ENCODE measurements around the gene SMC5. TPM values are rescaled to one million over a fixed set of nuclear protein-coding genes. Genes with fewer than 3 reads are reported as not detected.

SMC5 gene
- total RNA-seq, 1 experiment from 2014 or later = 31.9 TPM

DNA sequence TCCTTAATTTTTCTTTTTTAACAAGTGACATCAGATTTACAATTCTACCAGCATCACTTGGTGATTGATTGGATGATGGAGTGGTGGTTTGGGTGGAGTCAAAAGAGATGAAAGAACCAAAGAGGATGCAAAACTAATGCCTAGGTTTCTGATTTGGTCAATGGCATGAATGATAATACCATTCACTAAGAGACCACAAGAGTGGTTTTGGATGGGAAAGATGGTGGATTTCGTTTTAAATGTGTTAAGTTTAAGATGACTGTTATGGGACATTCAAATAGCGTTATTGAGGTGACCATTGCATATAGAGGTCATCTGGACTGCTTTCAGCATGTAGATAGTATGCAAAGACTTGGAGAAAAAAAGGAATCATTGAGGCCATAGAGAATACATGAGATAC is 3.6 kb downstream of the SMC5 start:
- peaks cover 51% of the 10 kb centered on the region for H3K36me3 Mint-ChIP-seq (ENCODE audit: insufficient read depth, unreplicated experiment)
- no peaks in the 10 kb centered on the region for H3K27me3 Mint-ChIP-seq (ENCODE audit: insufficient read depth, unreplicated experiment)
- ChIA-PET CTCF (no interaction called here), POLR2A (interaction anchor here (0.6 kb wide), 1 partner anchor 839 kb away, joined by 3 read pairs; no protein-coding TSS in a partner anchor)
- no peak overlapping the region for H3K27ac Mint-ChIP-seq (ENCODE audit: low read depth, unreplicated experiment)
- DNase-seq (ENCODE audit: unreplicated experiment) = no peak
- intact Hi-C loops (cut with micrococcal nuclease) = no loop called here
- peak overlapping the region; percentile 1 for H3K4me3 Mint-ChIP-seq (ENCODE audit: unreplicated experiment)
- TF ChIP-seq, protein P1, sequence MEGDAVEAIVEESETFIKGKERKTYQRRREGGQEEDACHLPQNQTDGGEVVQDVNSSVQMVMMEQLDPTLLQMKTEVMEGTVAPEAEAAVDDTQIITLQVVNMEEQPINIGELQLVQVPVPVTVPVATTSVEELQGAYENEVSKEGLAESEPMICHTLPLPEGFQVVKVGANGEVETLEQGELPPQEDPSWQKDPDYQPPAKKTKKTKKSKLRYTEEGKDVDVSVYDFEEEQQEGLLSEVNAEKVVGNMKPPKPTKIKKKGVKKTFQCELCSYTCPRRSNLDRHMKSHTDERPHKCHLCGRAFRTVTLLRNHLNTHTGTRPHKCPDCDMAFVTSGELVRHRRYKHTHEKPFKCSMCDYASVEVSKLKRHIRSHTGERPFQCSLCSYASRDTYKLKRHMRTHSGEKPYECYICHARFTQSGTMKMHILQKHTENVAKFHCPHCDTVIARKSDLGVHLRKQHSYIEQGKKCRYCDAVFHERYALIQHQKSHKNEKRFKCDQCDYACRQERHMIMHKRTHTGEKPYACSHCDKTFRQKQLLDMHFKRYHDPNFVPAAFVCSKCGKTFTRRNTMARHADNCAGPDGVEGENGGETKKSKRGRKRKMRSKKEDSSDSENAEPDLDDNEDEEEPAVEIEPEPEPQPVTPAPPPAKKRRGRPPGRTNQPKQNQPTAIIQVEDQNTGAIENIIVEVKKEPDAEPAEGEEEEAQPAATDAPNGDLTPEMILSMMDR (IDR thresholded peaks at IDR 0.05; ENCODE audit: unreplicated experiment) = no peak
- no TSS peak for BruUV-seq (replicated peaks)
- no peaks in the 10 kb centered on the region for H3K9me3 Mint-ChIP-seq (ENCODE audit: unreplicated experiment)
- H3K4me1 Mint-ChIP-seq (ENCODE audit: insufficient read depth, unreplicated experiment) = peaks cover 44% of the 10 kb centered on the region

DNA sequence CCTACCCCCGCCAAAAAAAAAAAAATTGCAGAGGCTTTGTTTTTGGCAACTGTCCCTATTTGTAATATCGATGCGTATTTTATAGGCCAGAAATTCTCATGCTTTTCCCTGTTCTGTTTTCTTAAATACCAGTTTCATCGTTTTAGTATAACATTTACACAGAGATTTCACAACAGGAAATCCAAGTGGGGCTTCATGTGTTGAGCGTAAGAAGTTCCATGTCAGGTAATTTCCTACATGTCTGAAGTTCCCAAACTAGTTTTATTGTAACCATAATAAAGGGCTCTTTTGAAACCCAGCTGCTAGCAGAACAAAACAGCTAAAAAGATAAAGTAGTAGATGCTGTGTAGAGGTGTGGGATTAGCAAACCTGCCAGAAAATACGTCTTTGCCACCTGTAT is 4.2 kb downstream of the SMC5 start:
- BruUV-seq (replicated peaks) = no TSS peak
- POLR2A ChIA-PET = interaction anchor here (0.6 kb wide), 1 partner anchor 508 kb away, joined by 3 read pairs; no protein-coding TSS in a partner anchor
- no peaks in the 10 kb centered on the region for H3K27me3 Mint-ChIP-seq (ENCODE audit: insufficient read depth, unreplicated experiment)
- CTCF ChIA-PET = interaction anchor here (0.5 to 1.1 kb wide), 2 partner anchors 44 to 158 kb away, joined by 3 read pairs; no protein-coding TSS in a partner anchor
- H3K9me3 Mint-ChIP-seq (ENCODE audit: unreplicated experiment) = no peaks in the 10 kb centered on the region
- no peak for DNase-seq (ENCODE audit: unreplicated experiment)
- H3K36me3 Mint-ChIP-seq (ENCODE audit: insufficient read depth, unreplicated experiment) = peaks cover 56% of the 10 kb centered on the region
- no peak overlapping the region for H3K27ac Mint-ChIP-seq (ENCODE audit: low read depth, unreplicated experiment)
- intact Hi-C loops (cut with micrococcal nuclease) = no loop called here
- H3K4me1 Mint-ChIP-seq (ENCODE audit: insufficient read depth, unreplicated experiment) = peaks cover 42% of the 10 kb centered on the region
- H3K4me3 Mint-ChIP-seq (ENCODE audit: unreplicated experiment) = no peak overlapping the region
- TF ChIP-seq, protein P1 (IDR thresholded peaks at IDR 0.05; ENCODE audit: unreplicated experiment) = no peak

DNA sequence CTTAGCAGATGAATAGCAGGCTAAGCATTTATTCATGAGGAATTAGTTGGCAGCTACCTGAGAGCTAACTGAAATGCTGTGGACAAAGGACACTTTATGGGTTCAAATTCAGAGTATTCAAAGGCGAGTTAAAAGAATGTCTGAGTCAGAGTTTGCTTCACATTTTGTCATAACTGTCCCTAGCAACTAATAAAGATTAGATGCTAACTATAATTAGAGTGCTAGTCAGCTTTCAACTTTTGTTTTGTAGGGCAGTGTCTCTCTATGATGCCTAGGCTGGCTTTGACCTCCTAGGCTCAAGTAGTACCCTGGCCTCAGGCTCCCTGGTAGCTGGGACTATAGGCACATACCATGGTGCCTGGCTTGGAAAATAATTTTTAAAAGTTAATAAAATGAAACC is 4.6 kb downstream of the SMC5 start:
- H3K4me1 Mint-ChIP-seq (ENCODE audit: insufficient read depth, unreplicated experiment) = peaks cover 39% of the 10 kb centered on the region
- TF ChIP-seq, protein P1 (IDR thresholded peaks at IDR 0.05; ENCODE audit: unreplicated experiment) = no peak
- no peak overlapping the region for H3K27ac Mint-ChIP-seq (ENCODE audit: low read depth, unreplicated experiment)
- H3K4me3 Mint-ChIP-seq (ENCODE audit: unreplicated experiment) = no peak overlapping the region
- no TSS peak for BruUV-seq (replicated peaks)
- H3K27me3 Mint-ChIP-seq (ENCODE audit: insufficient read depth, unreplicated experiment) = no peaks in the 10 kb centered on the region
- H3K9me3 Mint-ChIP-seq (ENCODE audit: unreplicated experiment) = no peaks in the 10 kb centered on the region
- no peak for DNase-seq (ENCODE audit: unreplicated experiment)
- peaks cover 58% of the 10 kb centered on the region for H3K36me3 Mint-ChIP-seq (ENCODE audit: insufficient read depth, unreplicated experiment)
- ChIA-PET CTCF (interaction anchor here (0.5 to 1.1 kb wide), 3 partner anchors 45 to 196 kb away, joined by 3 read pairs; no protein-coding TSS in a partner anchor), POLR2A (interaction anchor here (0.6 kb wide), 1 partner anchor 508 kb away, joined by 3 read pairs; no protein-coding TSS in a partner anchor)
- intact Hi-C loops (cut with micrococcal nuclease) = no loop called here

DNA sequence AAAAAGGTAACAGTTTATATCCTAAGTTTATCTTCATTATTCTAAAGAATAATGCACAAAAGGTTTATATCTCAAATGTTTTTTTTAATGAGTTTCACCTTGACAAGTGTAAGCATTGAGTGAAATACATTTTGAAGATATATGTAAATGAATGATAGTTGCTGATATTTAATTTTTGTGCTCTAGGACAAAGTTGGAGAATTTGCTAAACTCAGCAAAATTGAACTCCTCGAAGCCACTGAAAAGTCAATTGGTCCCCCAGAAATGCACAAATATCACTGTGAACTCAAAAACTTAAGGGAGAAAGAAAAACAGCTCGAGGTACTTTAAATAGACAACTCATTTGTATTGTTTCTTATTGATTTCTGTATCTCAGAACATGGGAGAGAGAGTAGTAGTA is 19.5 kb downstream of the SMC5 start:
- H3K4me1 Mint-ChIP-seq (ENCODE audit: insufficient read depth, unreplicated experiment) = peaks cover 12% of the 10 kb centered on the region
- intact Hi-C loops (cut with micrococcal nuclease) = no loop called here
- POLR2A ChIA-PET = interaction anchor here (0.6 to 0.9 kb wide), 2 partner anchors 304 to 331 kb away, joined by 3 read pairs; no protein-coding TSS in a partner anchor
- H3K9me3 Mint-ChIP-seq (ENCODE audit: unreplicated experiment) = no peaks in the 10 kb centered on the region
- peaks cover 55% of the 10 kb centered on the region for H3K36me3 Mint-ChIP-seq (ENCODE audit: insufficient read depth, unreplicated experiment)
- H3K27me3 Mint-ChIP-seq (ENCODE audit: insufficient read depth, unreplicated experiment) = no peaks in the 10 kb centered on the region
- TF ChIP-seq, protein P1 (IDR thresholded peaks at IDR 0.05; ENCODE audit: unreplicated experiment) = no peak
- H3K27ac Mint-ChIP-seq (ENCODE audit: low read depth, unreplicated experiment) = no peak overlapping the region
- CTCF ChIA-PET = no interaction called here
- BruUV-seq (replicated peaks) = no TSS peak
- H3K4me3 Mint-ChIP-seq (ENCODE audit: unreplicated experiment) = no peak overlapping the region
- DNase-seq (ENCODE audit: unreplicated experiment) = no peak

All from MCF 10A (cell line).